Measurements from ENCODE around the gene PAFAH1B2. TPM values are rescaled to one million over a fixed set of nuclear protein-coding genes. Genes with fewer than 3 reads are reported as not detected.
"Not testable (repeated sequence)": the region's sequence is repeated elsewhere in the genome, so short reads cannot be mapped to it uniquely, and the experiment has no call there.

The PAFAH1B2 gene
- total RNA-seq, 1 experiment from 2014 or later, result 108 TPM

GRCh38 chr11:117127171-117127901, 16.8 kb upstream of the PAFAH1B2 start:
- DNase-seq (ENCODE audit: low spot score), result no peak

GRCh38 chr11:117128289-117128688, 15.8 kb upstream of the PAFAH1B2 start:
- no peak for DNase-seq (ENCODE audit: low spot score)

GRCh38 chr11:117130396-117130795, 13.7 kb upstream of the PAFAH1B2 start:
- DNase-seq (ENCODE audit: low spot score), result not testable (repeated sequence)

- no peak for DNase-seq (ENCODE audit: low spot score)
Measured at GRCh38 chr11:117130879-117131278, 13.2 kb upstream of the PAFAH1B2 start.

GRCh38 chr11:117134431-117134830, 9.7 kb upstream of the PAFAH1B2 start:
- no peak for DNase-seq (ENCODE audit: low spot score)

- not testable (repeated sequence) for DNase-seq (ENCODE audit: low spot score)
Measured at GRCh38 chr11:117134979-117135378, 9.1 kb upstream of the PAFAH1B2 start.

GRCh38 chr11:117137223-117138086, 6.6 kb upstream of the PAFAH1B2 start:
- DNase-seq (ENCODE audit: low spot score), result not testable (repeated sequence)

- peak; percentile 16 for DNase-seq (ENCODE audit: low spot score)
Measured at GRCh38 chr11:117143390-117143789, 697 bp upstream of the PAFAH1B2 start.

- peak; percentile 32 for DNase-seq (ENCODE audit: low spot score)
Measured at GRCh38 chr11:117144477-117145392, 648 bp downstream of the PAFAH1B2 start.

- peak; percentile 39 for DNase-seq (ENCODE audit: low spot score)
Measured at GRCh38 chr11:117145393-117145761, 1.3 kb downstream of the PAFAH1B2 start.

- DNase-seq (ENCODE audit: low spot score), result no peak
Measured at GRCh38 chr11:117146521-117146920, 2.4 kb downstream of the PAFAH1B2 start.

GRCh38 chr11:117152066-117152465, 8.0 kb downstream of the PAFAH1B2 start:
- DNase-seq (ENCODE audit: low spot score), result no peak

GRCh38 chr11:117154468-117154867, 10.4 kb downstream of the PAFAH1B2 start:
- no peak for DNase-seq (ENCODE audit: low spot score)

- DNase-seq (ENCODE audit: low spot score), result no peak
Measured at GRCh38 chr11:117157507-117157906, 13.4 kb downstream of the PAFAH1B2 start.

GRCh38 chr11:117159892-117160291, 15.8 kb downstream of the PAFAH1B2 start:
- no peak for DNase-seq (ENCODE audit: low spot score)

GRCh38 chr11:117160826-117161225, 16.7 kb downstream of the PAFAH1B2 start:
- no peak for DNase-seq (ENCODE audit: low spot score)

- no peak for DNase-seq (ENCODE audit: low spot score)
Measured at GRCh38 chr11:117166491-117166890, 22.4 kb downstream of the PAFAH1B2 start.

- DNase-seq (ENCODE audit: low spot score), result no peak
Measured at GRCh38 chr11:117169736-117170135, 25.6 kb downstream of the PAFAH1B2 start.

GRCh38 chr11:117170210-117170609, 26.1 kb downstream of the PAFAH1B2 start:
- DNase-seq (ENCODE audit: low spot score), result no peak

- DNase-seq (ENCODE audit: low spot score), result no peak
Measured at GRCh38 chr11:117171007-117171403, 26.9 kb downstream of the PAFAH1B2 start.

GRCh38 chr11:117171404-117172061, 27.4 kb downstream of the PAFAH1B2 start:
- DNase-seq (ENCODE audit: low spot score), result no peak
